HepG2 (cell line): ENCODE data around the gene SCAMP3. TPM values are rescaled to one million over a fixed set of nuclear protein-coding genes. Genes with fewer than 3 reads are reported as not detected.
A peak's percentile ranks its signal among the peaks of the same experiment; 100 is the strongest.

Source experiments
- ADNP ChIP-seq: sonication (generic); formaldehyde crosslinking; IDR thresholded peaks from 2 replicates; pipeline ENCODE4 v1.4.0; 2020; ENCODE audit warnings: missing genetic modification reagents
- DRAP1 ChIP-seq: IDR thresholded peaks from 2 replicates; pipeline ENCODE4 v1.6.1; 2016; ENCODE audit warnings: missing genetic modification reagents, missing compliant biosample characterization
- E2F5 ChIP-seq: sonication (generic); formaldehyde crosslinking; conservative IDR thresholded peaks from 2 replicates; pipeline ENCODE4 v1.4.0; 2020; ENCODE audit warnings: missing genetic modification reagents
- KDM6A ChIP-seq: IDR thresholded peaks from 2 replicates; pipeline ENCODE4 v1.6.1; 2016; ENCODE audit warnings: low read depth
- MED1 ChIP-seq: sonication (generic); formaldehyde crosslinking; IDR thresholded peaks from 2 replicates; pipeline ENCODE4 v1.4.0; 2020; ENCODE audit warnings: missing genetic modification reagents
- NAIF1 ChIP-seq: sonication (generic); formaldehyde crosslinking; IDR thresholded peaks from 2 replicates; pipeline ENCODE4 v1.5.0; 2020; ENCODE audit warnings: mild to moderate bottlenecking, missing genetic modification reagents, borderline replicate concordance
- NFYC ChIP-seq: IDR thresholded peaks from 2 replicates; pipeline ENCODE4 v1.6.1; 2016; ENCODE audit warnings: missing genetic modification reagents, missing compliant biosample characterization
- ONECUT2 ChIP-seq: sonication (generic); formaldehyde crosslinking; IDR thresholded peaks from 2 replicates; pipeline ENCODE4 v1.4.0; 2020; ENCODE audit warnings: missing genetic modification reagents
- PRMT3 ChIP-seq: sonication (generic); formaldehyde crosslinking; IDR thresholded peaks from 2 replicates; pipeline ENCODE4 v1.8.1; 2022; ENCODE audit warnings: low read depth, mild to moderate bottlenecking, moderate library complexity, missing genetic modification reagents, borderline replicate concordance
- RFX3 ChIP-seq: IDR thresholded peaks from 2 replicates; pipeline ENCODE4 v1.6.1; 2016; ENCODE audit warnings: missing biosample characterization, missing genetic modification reagents
- RNF2 ChIP-seq: fragments of 450-650 bp; conservative IDR thresholded peaks from 2 replicates; pipeline ENCODE4 v1.6.1; 2016; ENCODE audit warnings: low read depth
- ZKSCAN8 ChIP-seq: IDR thresholded peaks from 2 replicates; pipeline ENCODE4 v1.6.1; 2016; ENCODE audit warnings: borderline replicate concordance, missing genetic modification reagents, missing compliant biosample characterization
- ZNF253 ChIP-seq: sonication (generic); formaldehyde crosslinking; IDR thresholded peaks from 2 replicates; pipeline ENCODE4 v1.8.0; 2022; ENCODE audit warnings: mild to moderate bottlenecking, missing genetic modification reagents, borderline replicate concordance
- ZNF256 ChIP-seq: sonication (generic); formaldehyde crosslinking; conservative IDR thresholded peaks from 2 replicates; pipeline ENCODE4 v1.4.0; 2020; ENCODE audit warnings: missing genetic modification reagents
- ZNF292 ChIP-seq: sonication (generic); formaldehyde crosslinking; IDR thresholded peaks from 2 replicates; pipeline ENCODE4 v1.8.1; 2022; ENCODE audit warnings: mild to moderate bottlenecking, low read depth, missing genetic modification reagents, borderline replicate concordance
- ZNF3 ChIP-seq: IDR thresholded peaks from 2 replicates; pipeline ENCODE4 v1.7.0; 2017; ENCODE audit warnings: inconsistent platforms
- ZNF615 ChIP-seq: sonication (generic); formaldehyde crosslinking; IDR thresholded peaks from 2 replicates; pipeline ENCODE4 v1.5.0; 2020; ENCODE audit warnings: mild to moderate bottlenecking, missing genetic modification reagents, borderline replicate concordance
- ZNF652 ChIP-seq: IDR thresholded peaks from 2 replicates; pipeline ENCODE4 v1.6.1; 2016; ENCODE audit warnings: low read depth, borderline replicate concordance
- ZNF776 ChIP-seq: sonication (generic); formaldehyde crosslinking; IDR thresholded peaks from 2 replicates; pipeline ENCODE4 v1.4.0; 2020; ENCODE audit warnings: mild to moderate bottlenecking, missing genetic modification reagents
- polyA plus RNA-seq, 8 experiments: library from polyadenylated mRNA; depleted of rRNA in 3 of 8; stranded (reverse) in 7 of 8; unstranded in 1 of 8; fragments of >200 nt; fragmentation: Illumina TruSeq in 4 of 8; extraction: Trizol in 4 of 8; gene quantifications; 2 replicates each; pipeline versions ENCODE4 v1.2.1 to v1.2.3, GENCODE V29; 2011 to 2016; ENCODE audit warnings: low read depth in 4 of 8, missing spikeins in 1 of 8, mixed read lengths in 1 of 8; ENCODE audit not compliant: insufficient read depth in 1 of 8
- total RNA-seq, 5 experiments: library from RNA; depleted of rRNA; stranded (reverse); fragments of >200 nt; fragmentation: Illumina TruSeq; extraction: Trizol; gene quantifications; 2 replicates each; pipeline ENCODE4 v1.2.3, GENCODE V29; 2016; ENCODE audit warnings: low read depth in 1 of 5
- TF ChIP-seq, protein P1 (sequence below): sonication (generic); formaldehyde crosslinking; IDR thresholded peaks from 2 replicates; pipeline ENCODE4 v1.9.0; 2021; ENCODE audit warnings: missing genetic modification reagents, borderline replicate concordance
- TF ChIP-seq, protein P2 (sequence below): sonication (generic); formaldehyde crosslinking; IDR thresholded peaks from 2 replicates; pipeline ENCODE4 v1.4.0; 2020; ENCODE audit warnings: missing genetic modification reagents, borderline replicate concordance

Gene SCAMP3
- total and polyA plus RNA-seq, 2 of the 13 experiments (the other 11 are each of a cell fraction or from before 2014, with no cell fraction given), result 46.8 to 83.3 TPM

DNA sequence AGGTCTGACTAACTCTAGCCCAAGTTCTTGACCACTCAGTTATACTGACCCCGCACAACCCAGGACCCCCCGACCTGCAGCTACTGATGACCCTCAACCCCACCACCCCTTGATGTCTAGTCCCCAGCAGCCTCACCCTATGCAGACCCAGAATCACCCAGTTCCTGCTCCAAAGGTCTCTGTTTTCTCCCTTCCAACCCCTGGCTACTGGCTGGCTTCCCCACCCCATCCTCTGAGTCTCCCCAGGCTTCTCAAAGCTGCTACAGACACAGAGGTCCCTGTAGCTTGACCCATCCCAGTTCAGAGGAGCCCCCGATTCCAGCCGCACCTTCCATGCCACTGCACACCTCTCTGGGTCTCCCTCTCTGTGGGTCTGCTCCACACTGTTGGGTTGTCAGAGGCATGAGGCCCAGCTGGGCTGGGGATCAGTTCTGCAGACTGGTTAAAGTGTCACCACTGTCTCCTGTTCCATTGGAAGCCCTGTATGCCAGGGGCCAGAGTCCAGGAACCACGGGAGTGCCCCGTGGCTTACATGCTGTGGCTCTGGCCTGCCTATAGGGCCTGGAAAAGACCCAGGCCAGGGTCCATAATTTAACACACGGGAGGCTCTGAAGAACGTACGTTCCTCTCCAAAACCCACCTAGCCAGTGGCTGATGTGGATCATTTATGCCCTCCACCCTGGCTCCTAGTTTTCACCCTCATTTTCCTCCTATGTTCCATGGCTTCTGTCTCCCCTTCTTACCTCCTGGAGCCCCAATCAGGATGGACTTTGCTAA lies 38.6 kb upstream of the SCAMP3 start (continued):
- TF ChIP-seq KDM6A, result peak; percentile 78
- no peak for TF ChIP-seq NAIF1 (CRISPR knock-in tag)
- no peak for TF ChIP-seq ZNF253 (CRISPR knock-in tag)
- TF ChIP-seq E2F5 (CRISPR knock-in tag), result no peak
- TF ChIP-seq RNF2, result peak; percentile 86
- no peak for TF ChIP-seq ONECUT2
- peak; percentile 89; the same call in 1 of the 2 replicates for TF ChIP-seq ZNF292 (CRISPR knock-in tag)
- peak; percentile 95 for TF ChIP-seq DRAP1 (CRISPR knock-in tag)
- TF ChIP-seq, protein P1, sequence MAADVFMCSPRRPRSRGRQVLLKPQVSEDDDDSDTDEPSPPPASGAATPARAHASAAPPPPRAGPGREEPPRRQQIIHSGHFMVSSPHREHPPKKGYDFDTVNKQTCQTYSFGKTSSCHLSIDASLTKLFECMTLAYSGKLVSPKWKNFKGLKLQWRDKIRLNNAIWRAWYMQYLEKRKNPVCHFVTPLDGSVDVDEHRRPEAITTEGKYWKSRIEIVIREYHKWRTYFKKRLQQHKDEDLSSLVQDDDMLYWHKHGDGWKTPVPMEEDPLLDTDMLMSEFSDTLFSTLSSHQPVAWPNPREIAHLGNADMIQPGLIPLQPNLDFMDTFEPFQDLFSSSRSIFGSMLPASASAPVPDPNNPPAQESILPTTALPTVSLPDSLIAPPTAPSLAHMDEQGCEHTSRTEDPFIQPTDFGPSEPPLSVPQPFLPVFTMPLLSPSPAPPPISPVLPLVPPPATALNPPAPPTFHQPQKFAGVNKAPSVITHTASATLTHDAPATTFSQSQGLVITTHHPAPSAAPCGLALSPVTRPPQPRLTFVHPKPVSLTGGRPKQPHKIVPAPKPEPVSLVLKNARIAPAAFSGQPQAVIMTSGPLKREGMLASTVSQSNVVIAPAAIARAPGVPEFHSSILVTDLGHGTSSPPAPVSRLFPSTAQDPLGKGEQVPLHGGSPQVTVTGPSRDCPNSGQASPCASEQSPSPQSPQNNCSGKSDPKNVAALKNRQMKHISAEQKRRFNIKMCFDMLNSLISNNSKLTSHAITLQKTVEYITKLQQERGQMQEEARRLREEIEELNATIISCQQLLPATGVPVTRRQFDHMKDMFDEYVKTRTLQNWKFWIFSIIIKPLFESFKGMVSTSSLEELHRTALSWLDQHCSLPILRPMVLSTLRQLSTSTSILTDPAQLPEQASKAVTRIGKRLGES (CRISPR knock-in tag), result peak; percentile 98
- TF ChIP-seq ZNF615 (CRISPR knock-in tag), result no peak
- peak; percentile 52; the same call in 1 of the 2 replicates for TF ChIP-seq NFYC (CRISPR knock-in tag)
- peak; percentile 94 for TF ChIP-seq MED1 (CRISPR knock-in tag)
- TF ChIP-seq ZNF652 (CRISPR knock-in tag), result peak; percentile 67
- TF ChIP-seq ZNF776, result no peak
- no peak; the same call in 1 of the 2 replicates for TF ChIP-seq ZNF3
- TF ChIP-seq ZNF256 (CRISPR knock-in tag), result 0 out of 2 replicates have a peak, but pooled peaks have one; percentile 45
- no peak for TF ChIP-seq ADNP (CRISPR knock-in tag)
- peak; percentile 55; the same call in 1 of the 2 replicates for TF ChIP-seq ZKSCAN8
- TF ChIP-seq PRMT3 (CRISPR knock-in tag), result no peak
- TF ChIP-seq RFX3 (CRISPR knock-in tag), result no peak
- TF ChIP-seq, protein P2, sequence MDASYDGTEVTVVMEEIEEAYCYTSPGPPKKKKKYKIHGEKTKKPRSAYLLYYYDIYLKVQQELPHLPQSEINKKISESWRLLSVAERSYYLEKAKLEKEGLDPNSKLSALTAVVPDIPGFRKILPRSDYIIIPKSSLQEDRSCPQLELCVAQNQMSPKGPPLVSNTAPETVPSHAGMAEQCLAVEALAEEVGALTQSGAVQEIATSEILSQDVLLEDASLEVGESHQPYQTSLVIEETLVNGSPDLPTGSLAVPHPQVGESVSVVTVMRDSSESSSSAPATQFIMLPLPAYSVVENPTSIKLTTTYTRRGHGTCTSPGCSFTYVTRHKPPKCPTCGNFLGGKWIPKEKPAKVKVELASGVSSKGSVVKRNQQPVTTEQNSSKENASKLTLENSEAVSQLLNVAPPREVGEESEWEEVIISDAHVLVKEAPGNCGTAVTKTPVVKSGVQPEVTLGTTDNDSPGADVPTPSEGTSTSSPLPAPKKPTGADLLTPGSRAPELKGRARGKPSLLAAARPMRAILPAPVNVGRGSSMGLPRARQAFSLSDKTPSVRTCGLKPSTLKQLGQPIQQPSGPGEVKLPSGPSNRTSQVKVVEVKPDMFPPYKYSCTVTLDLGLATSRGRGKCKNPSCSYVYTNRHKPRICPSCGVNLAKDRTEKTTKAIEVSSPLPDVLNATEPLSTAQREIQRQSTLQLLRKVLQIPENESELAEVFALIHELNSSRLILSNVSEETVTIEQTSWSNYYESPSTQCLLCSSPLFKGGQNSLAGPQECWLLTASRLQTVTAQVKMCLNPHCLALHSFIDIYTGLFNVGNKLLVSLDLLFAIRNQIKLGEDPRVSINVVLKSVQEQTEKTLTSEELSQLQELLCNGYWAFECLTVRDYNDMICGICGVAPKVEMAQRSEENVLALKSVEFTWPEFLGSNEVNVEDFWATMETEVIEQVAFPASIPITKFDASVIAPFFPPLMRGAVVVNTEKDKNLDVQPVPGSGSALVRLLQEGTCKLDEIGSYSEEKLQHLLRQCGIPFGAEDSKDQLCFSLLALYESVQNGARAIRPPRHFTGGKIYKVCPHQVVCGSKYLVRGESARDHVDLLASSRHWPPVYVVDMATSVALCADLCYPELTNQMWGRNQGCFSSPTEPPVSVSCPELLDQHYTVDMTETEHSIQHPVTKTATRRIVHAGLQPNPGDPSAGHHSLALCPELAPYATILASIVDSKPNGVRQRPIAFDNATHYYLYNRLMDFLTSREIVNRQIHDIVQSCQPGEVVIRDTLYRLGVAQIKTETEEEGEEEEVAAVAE (CRISPR knock-in tag), result peak; percentile 63; the same call in 1 of the 2 replicates
